ENCODE measurements around the gene SPATA18.

- TF ChIP-seq CTCF (IDR thresholded peaks at IDR 0.05; ENCODE audit: low read depth, low read length) (no peak), EZH2phosphoT487 (IDR thresholded peaks at IDR 0.05; ENCODE audit: low read depth) (no peak)
Measured at GRCh38 chr4:52110171-52110570, 59.1 kb downstream of the SPATA18 start.
